Left kidney (tissue), 2 donors: Measurements from ENCODE around the gene PLEKHG1. TPM values are rescaled to one million over a fixed set of nuclear protein-coding genes. Genes with fewer than 3 reads are reported as not detected.

ENCODE experiments used
- DNase-seq: peaks from one replicate; pipeline ENCODE4 v3.0.0-alpha.2; 2013
- polyA plus RNA-seq: library from polyadenylated mRNA; unstranded; fragments of 120-200 nt; gene quantifications from one replicate; pipeline ENCODE4 v1.2.1, GENCODE V29; 2013; ENCODE audit not compliant: insufficient read length

The PLEKHG1 gene
- polyA plus RNA-seq, 1 donor: 40.4 TPM

DNA sequence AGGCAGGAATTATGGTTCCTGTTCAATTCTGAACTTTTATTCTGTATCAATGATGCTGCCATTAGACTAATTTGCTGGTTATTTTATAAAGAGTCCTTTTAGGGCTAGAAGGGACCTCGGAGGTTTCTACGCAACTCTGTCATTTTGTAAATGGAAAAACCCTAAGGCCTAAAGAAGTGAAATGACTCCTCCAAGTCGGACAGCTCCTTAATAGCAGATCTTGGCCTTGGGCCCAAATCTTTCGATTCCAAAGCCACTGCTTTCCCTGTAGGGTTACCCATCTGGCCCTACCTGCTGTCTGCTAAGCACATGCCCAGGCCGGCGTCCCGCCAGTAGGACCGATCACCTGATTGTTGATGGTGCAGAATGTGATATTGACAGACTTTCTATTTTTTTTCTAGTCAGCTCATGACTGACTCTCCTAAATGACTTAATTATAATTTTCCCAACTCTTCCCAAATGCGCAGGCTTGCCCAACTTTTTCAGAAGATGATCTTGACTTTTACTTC, 40.2 kb downstream of the PLEKHG1 start:
- DNase-seq: no peak

DNA sequence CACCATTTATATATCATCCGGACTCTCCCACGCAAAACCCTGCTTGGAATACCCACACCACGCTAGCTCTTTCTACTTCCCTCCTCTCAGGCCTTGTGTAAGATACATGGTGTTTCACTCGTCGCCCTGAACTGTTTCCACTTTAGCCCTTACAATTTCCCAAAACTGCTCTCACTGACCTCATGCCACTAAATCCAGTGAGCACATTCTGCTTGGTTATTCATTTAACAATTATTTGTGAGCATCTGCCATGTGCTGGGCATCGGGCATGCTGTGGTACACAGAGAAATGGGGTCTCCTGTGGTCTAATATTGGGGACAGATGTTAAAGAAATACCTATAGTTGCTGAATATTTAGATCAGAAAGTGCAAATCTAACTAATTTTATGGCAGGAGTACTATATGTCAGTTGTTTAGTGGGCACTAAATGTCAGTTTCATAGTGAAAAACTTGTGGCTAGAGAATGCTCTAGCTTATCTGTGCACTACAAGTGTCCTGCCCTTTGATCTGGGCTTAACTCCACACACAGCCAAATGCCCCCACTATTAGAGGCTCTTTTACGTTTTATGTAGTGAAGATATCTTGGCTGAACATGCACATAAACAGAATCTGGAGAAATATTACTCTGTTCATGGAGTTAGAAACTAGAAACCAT, 41.0 kb downstream of the PLEKHG1 start:
- no peak for DNase-seq

DNA sequence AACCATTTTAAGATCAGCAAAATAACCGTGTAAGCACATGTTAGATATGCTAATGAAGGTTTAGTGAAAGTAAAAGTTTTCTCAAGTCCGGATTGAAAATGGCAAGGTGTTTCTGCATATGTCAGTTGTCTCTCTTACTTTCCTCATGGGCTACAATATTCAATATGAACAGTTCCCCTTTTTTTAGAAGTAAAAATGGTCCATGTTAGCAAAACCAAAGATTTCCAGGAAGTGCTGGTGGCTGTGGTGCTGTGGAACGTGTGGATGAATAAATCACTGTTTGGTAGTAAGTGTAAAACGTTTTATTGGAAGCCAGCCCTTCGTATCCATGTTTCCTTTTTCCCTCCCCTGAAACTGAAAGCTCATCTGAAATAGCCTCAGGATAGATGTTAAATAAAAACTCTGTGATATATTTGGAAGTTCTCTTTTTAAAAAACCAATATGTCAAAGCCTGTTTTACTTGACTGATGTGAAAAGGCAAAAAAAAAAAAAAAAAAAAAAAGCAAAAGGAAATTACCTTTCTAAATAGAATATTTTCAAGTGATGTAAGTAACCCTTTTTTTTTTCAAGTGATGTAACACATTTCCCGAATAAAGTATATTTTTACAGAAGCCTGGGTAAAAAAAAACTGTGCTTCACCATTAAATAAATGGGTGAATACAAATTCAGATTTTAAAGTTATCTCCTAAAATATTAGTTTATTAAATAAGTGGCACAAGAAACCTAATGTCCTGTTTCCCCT, 41.9 kb downstream of the PLEKHG1 start:
- DNase-seq: no peak

DNA sequence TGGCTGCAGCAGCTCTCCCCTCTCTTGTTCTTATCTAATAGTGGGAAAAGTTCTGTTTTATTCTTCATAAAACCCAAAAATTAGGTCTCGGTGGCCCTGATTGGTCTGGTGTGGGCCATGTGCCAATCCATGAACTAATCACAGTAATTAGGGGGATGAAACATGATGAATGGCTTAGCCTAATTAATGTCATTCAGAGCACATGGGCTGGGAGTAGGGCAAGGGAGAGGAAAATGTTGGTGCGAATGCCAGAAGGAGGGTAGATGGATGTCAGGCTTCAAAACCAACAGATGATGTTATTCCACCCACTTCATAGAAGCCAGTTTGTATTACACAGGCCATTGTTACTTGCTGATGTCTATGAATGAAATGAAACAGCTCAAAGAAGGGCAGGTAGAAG, 46.5 kb downstream of the PLEKHG1 start:
- DNase-seq: no peak

DNA sequence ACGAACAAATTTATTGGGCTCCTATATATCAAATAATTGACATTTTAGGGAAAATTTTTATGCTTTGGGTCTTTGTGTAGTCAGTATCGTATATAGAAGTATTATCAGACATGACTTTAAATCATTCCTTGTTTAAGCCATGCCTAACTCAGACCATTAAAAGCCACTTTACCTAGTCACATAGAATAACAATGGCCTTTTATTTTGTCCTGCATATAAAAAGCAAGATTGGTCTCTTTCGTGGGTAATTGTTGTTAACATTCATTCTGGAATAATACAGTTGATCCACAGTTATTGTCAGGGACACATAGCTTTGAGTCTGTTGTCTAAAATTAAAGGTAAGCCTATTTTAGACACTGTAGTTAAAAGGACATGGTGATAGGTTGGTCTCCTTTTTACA, 47.4 kb downstream of the PLEKHG1 start:
- no peak for DNase-seq

Other genes starting within 250 kb of the PLEKHG1 start
- 4.0 TPM for gene IYD, start 230.9 kb upstream of the PLEKHG1 start, polyA plus RNA-seq